Testis (tissue), 3 donors: Measurements from ENCODE around the gene MIPEP. TPM values are rescaled to one million over a fixed set of nuclear protein-coding genes. Genes with fewer than 3 reads are reported as not detected.
"Not testable (repeated sequence)": the region's sequence is repeated elsewhere in the genome, so short reads cannot be mapped to it uniquely, and the experiment has no call there.

Source experiments
- DNase-seq: peaks from one replicate; pipeline ENCODE4 v3.0.0-alpha.2; 2019
- H3K27ac ChIP-seq, 2 donors: fragments of 200-600 bp; sonication (generic); one replicate each; pipeline ENCODE4 v1.5.1; 2019
- H3K27me3 ChIP-seq: fragments of 200-600 bp; sonication (generic); one replicate; pipeline ENCODE4 v1.5.1; 2019
- H3K36me3 ChIP-seq: fragments of 200-600 bp; sonication (generic); one replicate; pipeline ENCODE4 v1.5.1; 2017; ENCODE audit warnings: low read depth; ENCODE audit errors: missing control alignments
- H3K4me1 ChIP-seq: fragments of 200-600 bp; sonication (generic); one replicate; pipeline ENCODE4 v1.5.1; 2019
- H3K4me3 ChIP-seq, 2 donors: fragments of 200-600 bp; sonication (generic); one replicate each; pipeline ENCODE4 v1.5.1; 2017 to 2019
- H3K9me3 ChIP-seq: fragments of 200-600 bp; sonication (generic); one replicate; pipeline ENCODE4 v1.5.1; 2017
- POLR2A ChIP-seq: fragments of 450-650 bp; IDR thresholded peaks from one replicate; pipeline ENCODE4 v1.6.1; 2017; ENCODE audit warnings: antibody characterized with exemption, mild to moderate bottlenecking, moderate library complexity
- WGBS, 2 donors: methylation state at CpG; one replicate each; pipeline ENCODE4 v1.1.5; 2018; 5-methylcytosine and 5-hydroxymethylcytosine counted together
- intact Hi-C: fragments of 100-400 bp; cut with DNase I; formaldehyde crosslinking; loops from one replicate; pipeline ENCODE4 v1.15.1; 2023; ENCODE audit warnings: low total_unique reads
- polyA plus RNA-seq: library from polyadenylated mRNA; stranded (reverse); fragments of 350-450 nt; fragmentation: Illumina TruSeq; extraction: RNeasy Lipid Tissue Mini Kit (QIAGEN cat#74804); gene quantifications from one replicate; pipeline ENCODE4 v1.2.3, GENCODE V29; 2014; ENCODE audit warnings: low read depth, low replicate concordance; ENCODE audit not compliant: insufficient read depth
- total RNA-seq, 2 donors: library from RNA; depleted of rRNA; stranded (reverse); fragments of >200 nt; gene quantifications; one replicate each; pipeline ENCODE4 v1.2.3, GENCODE V29; 2016
- TF ChIP-seq, protein P1 (sequence below), 3 experiments: fragments of 450-650 bp in 2 of 3; fragments of 200-600 bp in 1 of 3; sonication (generic) in 1 of 3; IDR thresholded peaks; one replicate each; pipeline ENCODE4 v1.5.1; 2016 to 2019; ENCODE audit warnings: antibody characterized with exemption in 3 of 3, mild to moderate bottlenecking in 2 of 3, moderate library complexity in 1 of 3

The MIPEP gene
- total and polyA plus RNA-seq, 3 donors from 2014 or later, result 25.7 to 29.4 (median 27.6) TPM

DNA sequence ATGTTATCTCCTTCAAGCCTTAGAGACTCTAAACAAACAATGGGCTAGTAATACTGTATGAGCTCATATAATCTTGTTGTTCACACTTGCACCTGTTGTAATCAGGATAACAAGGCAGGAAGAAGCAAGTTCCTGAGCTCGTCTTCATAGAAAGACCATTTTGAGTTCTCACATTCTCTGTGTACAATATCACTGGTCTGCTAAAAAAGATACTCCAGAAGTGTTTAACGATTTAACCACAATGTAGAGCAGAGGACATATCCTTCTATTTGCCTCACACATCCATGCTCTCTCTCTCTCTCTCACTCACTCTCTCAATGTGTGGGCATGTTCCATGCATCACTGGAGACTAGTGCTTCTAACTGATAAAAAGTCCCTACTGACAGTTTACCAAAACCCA lies 122.9 kb downstream of the MIPEP start:
- Histone ChIP-seq H3K27ac (no peak overlapping the region), H3K36me3 (no peaks in the 10 kb centered on the region), H3K9me3 (no peaks in the 10 kb centered on the region), H3K4me3 (no peak overlapping the region), H3K27me3 (no peaks in the 10 kb centered on the region), H3K4me1 (no peaks in the 10 kb centered on the region)
- DNase-seq, result no peak
- WGBS, 2 donors, result 92 to 100% methylated on average over 2 of the region's 2 CpGs
- TF ChIP-seq POLR2A, result no peak
- TF ChIP-seq, protein P1, sequence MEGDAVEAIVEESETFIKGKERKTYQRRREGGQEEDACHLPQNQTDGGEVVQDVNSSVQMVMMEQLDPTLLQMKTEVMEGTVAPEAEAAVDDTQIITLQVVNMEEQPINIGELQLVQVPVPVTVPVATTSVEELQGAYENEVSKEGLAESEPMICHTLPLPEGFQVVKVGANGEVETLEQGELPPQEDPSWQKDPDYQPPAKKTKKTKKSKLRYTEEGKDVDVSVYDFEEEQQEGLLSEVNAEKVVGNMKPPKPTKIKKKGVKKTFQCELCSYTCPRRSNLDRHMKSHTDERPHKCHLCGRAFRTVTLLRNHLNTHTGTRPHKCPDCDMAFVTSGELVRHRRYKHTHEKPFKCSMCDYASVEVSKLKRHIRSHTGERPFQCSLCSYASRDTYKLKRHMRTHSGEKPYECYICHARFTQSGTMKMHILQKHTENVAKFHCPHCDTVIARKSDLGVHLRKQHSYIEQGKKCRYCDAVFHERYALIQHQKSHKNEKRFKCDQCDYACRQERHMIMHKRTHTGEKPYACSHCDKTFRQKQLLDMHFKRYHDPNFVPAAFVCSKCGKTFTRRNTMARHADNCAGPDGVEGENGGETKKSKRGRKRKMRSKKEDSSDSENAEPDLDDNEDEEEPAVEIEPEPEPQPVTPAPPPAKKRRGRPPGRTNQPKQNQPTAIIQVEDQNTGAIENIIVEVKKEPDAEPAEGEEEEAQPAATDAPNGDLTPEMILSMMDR (IDR thresholded peaks at IDR 0.05), result no peak
- intact Hi-C loops, result no loop called here

GRCh38 chr13:23765531-23765930 lies 123.7 kb downstream of the MIPEP start:
- no peaks in the 10 kb centered on the region for H3K4me1 ChIP-seq
- no peak overlapping the region for H3K4me3 ChIP-seq
- H3K27me3 ChIP-seq, result no peaks in the 10 kb centered on the region
- H3K36me3 ChIP-seq, result no peaks in the 10 kb centered on the region
- TF ChIP-seq, protein P1 (IDR thresholded peaks at IDR 0.05), result no peak
- TF ChIP-seq POLR2A, result no peak
- H3K9me3 ChIP-seq, result no peaks in the 10 kb centered on the region
- no peak for DNase-seq
- WGBS, 2 donors, result 93 to 97% methylated on average over 6 of the region's 6 CpGs
- intact Hi-C loops, result no loop called here
- H3K27ac ChIP-seq, result no peak overlapping the region

- Histone ChIP-seq H3K4me1 (peaks cover 7% of the 10 kb centered on the region), H3K27ac (no peak overlapping the region), H3K27me3 (no peaks in the 10 kb centered on the region), H3K4me3 (no peak overlapping the region), H3K9me3 (no peaks in the 10 kb centered on the region), H3K36me3 (no peaks in the 10 kb centered on the region)
- intact Hi-C loops, result no loop called here
- whole genome bisulfite sequencing, 2 donors, result 52 to 76% methylated on average over 3 of the region's 3 CpGs
- no peak for DNase-seq
- TF ChIP-seq, protein P1 (IDR thresholded peaks at IDR 0.05), result no peak
- no peak for TF ChIP-seq POLR2A
These were observed 125.9 kb downstream of the MIPEP start for GRCh38 chr13:23763318-23763717.

GRCh38 chr13:23761760-23762159 lies 127.4 kb downstream of the MIPEP start:
- WGBS, 2 donors, result 79 to 95% methylated on average over 8 of the region's 8 CpGs
- peaks cover 11% of the 10 kb centered on the region for H3K4me1 ChIP-seq
- H3K9me3 ChIP-seq, DNase-seq, H3K27ac ChIP-seq, H3K36me3 ChIP-seq, H3K4me3 ChIP-seq, intact Hi-C loops, H3K27me3 ChIP-seq: not testable (repeated sequence)

DNA sequence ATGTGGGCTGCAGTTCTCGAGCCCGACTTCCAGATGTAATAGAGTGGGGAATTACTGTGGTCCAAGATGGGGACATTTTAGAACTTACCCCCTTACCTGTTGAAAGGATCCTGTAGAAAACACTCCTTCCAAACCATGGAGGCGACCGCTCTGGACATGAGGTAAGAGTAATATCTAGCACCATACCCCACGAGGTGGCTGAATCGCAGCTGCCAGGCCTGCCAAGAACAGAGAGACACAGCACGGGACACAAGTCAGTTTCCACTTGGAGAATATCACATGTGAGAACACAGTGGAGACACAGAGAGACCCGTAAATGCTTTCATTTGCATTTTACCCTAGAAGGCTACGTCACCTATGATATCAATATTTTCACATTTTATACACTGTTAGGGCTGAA lies 129.2 kb downstream of the MIPEP start:
- TF ChIP-seq, protein P1 (IDR thresholded peaks at IDR 0.05), result no peak
- TF ChIP-seq POLR2A, result no peak
- H3K27me3 ChIP-seq, result no peaks in the 10 kb centered on the region
- intact Hi-C loops, result no loop called here
- DNase-seq, result no peak
- no peak overlapping the region for H3K4me3 ChIP-seq
- H3K36me3 ChIP-seq, result no peaks in the 10 kb centered on the region
- H3K4me1 ChIP-seq, result peaks cover 12% of the 10 kb centered on the region
- no peaks in the 10 kb centered on the region for H3K9me3 ChIP-seq
- 89 to 90% methylated on average over 9 of the region's 9 CpGs for WGBS, 2 donors
- H3K27ac ChIP-seq, result no peak overlapping the region
